Gastroesophageal sphincter (tissue), 3 donors: ENCODE results near the gene CRIP2.

Source experiments
- CTCF ChIP-seq, 4 experiments: fragments of 200-600 bp in 2 of 4; fragments of 450-650 bp in 2 of 4; sonication (generic) in 1 of 4; IDR thresholded peaks; one replicate each; pipeline ENCODE4 v1.5.1; 2017 to 2019; ENCODE audit warnings: antibody characterized with exemption in 4 of 4, mild to moderate bottlenecking in 2 of 4, moderate library complexity in 2 of 4
- POLR2A ChIP-seq, 2 donors: fragments of 450-650 bp; IDR thresholded peaks; one replicate each; pipeline ENCODE4 v1.6.1; 2017; ENCODE audit warnings: antibody characterized with exemption in 2 of 2, mild to moderate bottlenecking in 2 of 2, moderate library complexity in 1 of 2
- POLR2AphosphoS5 ChIP-seq: sonication (generic); formaldehyde crosslinking; IDR thresholded peaks from one replicate; pipeline ENCODE4 v1.6.1; 2017; ENCODE audit warnings: antibody characterized with exemption

- TF ChIP-seq CTCF (IDR thresholded peaks at IDR 0.05) (no peak), POLR2A (IDR thresholded peaks at IDR 0.05) (no peak), POLR2AphosphoS5 (no peak)
These were observed 19.4 kb downstream of the CRIP2 start for GRCh38 chr14:105493921-105494605.
